ENCODE measurements around the gene SF3B3.
"Not testable (repeated sequence)": the region's sequence is repeated elsewhere in the genome, so short reads cannot be mapped to it uniquely, and the experiment has no call there.

The SF3B3 gene

GRCh38 chr16:70569752-70570151, 46.1 kb downstream of the SF3B3 start:
- DNase-seq = no peak

GRCh38 chr16:70570967-70571570, 47.5 kb downstream of the SF3B3 start:
- DNase-seq = no peak

- DNase-seq = no peak
Observed at GRCh38 chr16:70571623-70572022, 48.0 kb downstream of the SF3B3 start.

GRCh38 chr16:70572050-70572925, 48.7 kb downstream of the SF3B3 start:
- no peak for DNase-seq

- DNase-seq = no peak
Observed at GRCh38 chr16:70572926-70573270, 49.3 kb downstream of the SF3B3 start.

GRCh38 chr16:70573451-70574121, 50.0 kb downstream of the SF3B3 start:
- DNase-seq = no peak

GRCh38 chr16:70574595-70575271, 51.1 kb downstream of the SF3B3 start:
- DNase-seq = no peak

- no peak for DNase-seq
Observed at GRCh38 chr16:70575376-70575775, 51.8 kb downstream of the SF3B3 start.

GRCh38 chr16:70576431-70577255, 53.0 kb downstream of the SF3B3 start:
- DNase-seq = no peak

GRCh38 chr16:70577256-70577698, 53.7 kb downstream of the SF3B3 start:
- DNase-seq = no peak

- no peak for DNase-seq
Observed at GRCh38 chr16:70578035-70578434, 54.4 kb downstream of the SF3B3 start.

GRCh38 chr16:70579248-70579647, 55.6 kb downstream of the SF3B3 start:
- no peak for DNase-seq

- DNase-seq = no peak
Observed at GRCh38 chr16:70579648-70580630, 56.3 kb downstream of the SF3B3 start.

GRCh38 chr16:70582280-70582978, 58.8 kb downstream of the SF3B3 start:
- DNase-seq = no peak

GRCh38 chr16:70586731-70587130, 63.1 kb downstream of the SF3B3 start:
- no peak for DNase-seq

GRCh38 chr16:70588565-70588964, 64.9 kb downstream of the SF3B3 start:
- no peak for DNase-seq

GRCh38 chr16:70589416-70589815, 65.8 kb downstream of the SF3B3 start:
- not testable (repeated sequence) for DNase-seq

GRCh38 chr16:70589998-70590471, 66.4 kb downstream of the SF3B3 start:
- no peak for DNase-seq

- DNase-seq = no peak
Observed at GRCh38 chr16:70590722-70591415, 67.3 kb downstream of the SF3B3 start.

GRCh38 chr16:70591615-70592014, 68.0 kb downstream of the SF3B3 start:
- DNase-seq = no peak

Measured in NCI-H2171 (cell line).